Calu3 (cell line): ENCODE results near the gene TAGLN2. TPM values are rescaled to one million over a fixed set of nuclear protein-coding genes. Genes with fewer than 3 reads are reported as not detected.

ENCODE experiments used
- BruUV-seq: library from RNA; stranded (reverse); fragments of 400-500 nt; replicated peaks from 2 replicates; lab custom pipeline; 2021; lab: Mats Ljungman, UMichigan
- CTCF ChIA-PET: fragments of 300-600 bp; sonication (Branson Sonifier 250); formaldehyde crosslinking; loops from one replicate; lab custom pipeline; 2022; ENCODE audit warnings: antibody characterized with exemption; lab: Charles Lee
- DNase-seq: peaks from one replicate; pipeline ENCODE4 v3.0.0; 2022
- H3K27ac Mint-ChIP-seq: one replicate; pipeline ENCODE4 v1.8.0; 2022; ENCODE audit warnings: mixed read lengths; ENCODE audit not compliant: unreplicated experiment
- H3K27me3 Mint-ChIP-seq: one replicate; pipeline ENCODE4 v1.8.0; 2022; ENCODE audit warnings: mixed read lengths; ENCODE audit not compliant: unreplicated experiment
- H3K36me3 Mint-ChIP-seq: one replicate; pipeline ENCODE4 v1.8.0; 2022; ENCODE audit warnings: mild to moderate bottlenecking, moderate library complexity, mixed read lengths; ENCODE audit not compliant: insufficient read depth, unreplicated experiment
- H3K4me1 Mint-ChIP-seq: one replicate; pipeline ENCODE4 v1.8.0; 2022; ENCODE audit warnings: mild to moderate bottlenecking, low read depth, mixed read lengths; ENCODE audit not compliant: unreplicated experiment
- H3K4me3 Mint-ChIP-seq: one replicate; pipeline ENCODE4 v1.8.0; 2022; ENCODE audit warnings: mild to moderate bottlenecking, low read depth, moderate library complexity, mixed read lengths; ENCODE audit not compliant: unreplicated experiment
- H3K9me3 Mint-ChIP-seq: one replicate; pipeline ENCODE4 v1.8.0; 2022; ENCODE audit warnings: low read depth, mixed read lengths; ENCODE audit not compliant: unreplicated experiment
- CTCF ChIP-seq: fragments of 200-600 bp; IDR thresholded peaks from one replicate; pipeline ENCODE4 v1.8.0; 2022; ENCODE audit warnings: antibody characterized with exemption; ENCODE audit not compliant: unreplicated experiment
- intact Hi-C: fragments of 100-400 bp; cut with micrococcal nuclease; formaldehyde crosslinking; loops from one replicate; pipeline ENCODE4 v1.10.0; 2022; ENCODE audit not compliant: unreplicated experiment
- total RNA-seq: library from RNA; stranded (reverse); gene quantifications from 2 replicates; pipeline ENCODE4 v1.2.3, GENCODE V29; 2022

TAGLN2 gene
- total RNA-seq, 1 experiment from 2014 or later = 708 TPM

- no peaks in the 10 kb centered on the region for H3K27me3 Mint-ChIP-seq
- H3K4me1 Mint-ChIP-seq = peaks cover 21% of the 10 kb centered on the region
- no peaks in the 10 kb centered on the region for H3K9me3 Mint-ChIP-seq
- H3K4me3 Mint-ChIP-seq = no peak overlapping the region
- no peak for TF ChIP-seq CTCF
- DNase-seq = no peak
- CTCF ChIA-PET = interaction anchor here (0.7 to 4.8 kb wide), 2 partner anchors 54 to 77 kb away, joined by 5 to 20 read pairs; no protein-coding TSS in a partner anchor
- H3K36me3 Mint-ChIP-seq = peaks cover 10% of the 10 kb centered on the region
- no TSS peak for BruUV-seq
- intact Hi-C loops = loop anchor here (10.0 kb wide), 1 partner anchor 154 kb away; the partner anchor contains the start of gene KCNJ9
- H3K27ac Mint-ChIP-seq = no peak overlapping the region
Observed at GRCh38 chr1:159931101-159931794, 5.9 kb upstream of the TAGLN2 start.

GRCh38 chr1:159930634-159931033 lies 5.3 kb upstream of the TAGLN2 start:
- BruUV-seq = no TSS peak

GRCh38 chr1:159930216-159930615 lies 4.9 kb upstream of the TAGLN2 start:
- no peak for DNase-seq
- H3K4me1 Mint-ChIP-seq = peaks cover 23% of the 10 kb centered on the region
- CTCF ChIA-PET = interaction anchor here (0.7 to 1.5 kb wide), 2 partner anchors 55 to 78 kb away, joined by 4 to 5 read pairs; no protein-coding TSS in a partner anchor
- H3K36me3 Mint-ChIP-seq = peaks cover 20% of the 10 kb centered on the region
- H3K4me3 Mint-ChIP-seq = no peak overlapping the region
- H3K9me3 Mint-ChIP-seq = no peaks in the 10 kb centered on the region
- no peak for TF ChIP-seq CTCF
- no peaks in the 10 kb centered on the region for H3K27me3 Mint-ChIP-seq
- intact Hi-C loops = loop anchor here (10.0 kb wide), 1 partner anchor 155 kb away; the partner anchor contains the start of gene KCNJ9
- BruUV-seq = no TSS peak
- no peak overlapping the region for H3K27ac Mint-ChIP-seq

More at GRCh38 chr1:159930634-159931033, 5.3 kb upstream of the TAGLN2 start:
- no peak for DNase-seq
- H3K27ac Mint-ChIP-seq = no peak overlapping the region
- H3K4me3 Mint-ChIP-seq = no peak overlapping the region
- peaks cover 16% of the 10 kb centered on the region for H3K36me3 Mint-ChIP-seq
- intact Hi-C loops = loop anchor here (10.0 kb wide), 1 partner anchor 154 kb away; the partner anchor contains the start of gene KCNJ9
- no peaks in the 10 kb centered on the region for H3K27me3 Mint-ChIP-seq
- TF ChIP-seq CTCF = no peak
- peaks cover 23% of the 10 kb centered on the region for H3K4me1 Mint-ChIP-seq
- H3K9me3 Mint-ChIP-seq = no peaks in the 10 kb centered on the region
- CTCF ChIA-PET = interaction anchor here (0.7 to 1.5 kb wide), 2 partner anchors 55 to 77 kb away, joined by 4 to 5 read pairs; no protein-coding TSS in a partner anchor

GRCh38 chr1:159929155-159930051 lies 4.1 kb upstream of the TAGLN2 start:
- DNase-seq = no peak
- Mint-ChIP-seq H3K36me3 (peaks cover 28% of the 10 kb centered on the region), H3K4me1 (peaks cover 23% of the 10 kb centered on the region), H3K9me3 (no peaks in the 10 kb centered on the region), H3K27me3 (no peaks in the 10 kb centered on the region), H3K4me3 (no peak overlapping the region), H3K27ac (no peak overlapping the region)
- no peak for TF ChIP-seq CTCF
- BruUV-seq = no TSS peak
- intact Hi-C loops = loop anchor here (10.0 kb wide), 1 partner anchor 155 kb away; the partner anchor contains the start of gene KCNJ9
- CTCF ChIA-PET = interaction anchor here (1.5 kb wide), 1 partner anchor 78 kb away, joined by 4 read pairs; no protein-coding TSS in a partner anchor
